ENCODE measurements around the gene CYP24A1.

The CYP24A1 gene

GRCh38 chr20:54158226-54158625, 15.6 kb downstream of the CYP24A1 start:
- H3K27me3 ChIP-seq (replicated peaks; ENCODE audit: control insufficient read depth, insufficient read depth, low read length, poor library complexity, severe bottlenecking) = peaks cover 3% of the 10 kb centered on the region
- no peak overlapping the region for H3K4me3 ChIP-seq (ENCODE audit: insufficient read depth, low read depth, low read length, poor library complexity, severe bottlenecking)
- no peak overlapping the region for H3K27ac ChIP-seq (ENCODE audit: insufficient read depth, low read length, poor library complexity, severe bottlenecking)
- no peaks in the 10 kb centered on the region for H3K36me3 ChIP-seq (ENCODE audit: control insufficient read depth, insufficient read depth, low read length)
- H3K9me3 ChIP-seq (ENCODE audit: control insufficient read depth, low read length) = no peaks in the 10 kb centered on the region
- H3K4me1 ChIP-seq (ENCODE audit: control insufficient read depth, insufficient read depth, low read length, poor library complexity, severe bottlenecking) = no peaks in the 10 kb centered on the region
- DNase-seq = no peak

- H3K27me3 ChIP-seq (replicated peaks; ENCODE audit: control insufficient read depth, insufficient read depth, low read length, poor library complexity, severe bottlenecking) = no peaks in the 10 kb centered on the region
- no peaks in the 10 kb centered on the region for H3K4me1 ChIP-seq (ENCODE audit: control insufficient read depth, insufficient read depth, low read length, poor library complexity, severe bottlenecking)
- H3K4me3 ChIP-seq (ENCODE audit: insufficient read depth, low read depth, low read length, poor library complexity, severe bottlenecking) = no peak overlapping the region
- no peak for DNase-seq
- H3K9me3 ChIP-seq (ENCODE audit: control insufficient read depth, low read length) = no peaks in the 10 kb centered on the region
- no peak overlapping the region for H3K27ac ChIP-seq (ENCODE audit: insufficient read depth, low read length, poor library complexity, severe bottlenecking)
- no peaks in the 10 kb centered on the region for H3K36me3 ChIP-seq (ENCODE audit: control insufficient read depth, insufficient read depth, low read length)
Measured at GRCh38 chr20:54156981-54157835, 16.6 kb downstream of the CYP24A1 start.

GRCh38 chr20:54156522-54156921, 17.3 kb downstream of the CYP24A1 start:
- no peak for DNase-seq
- Histone ChIP-seq H3K36me3 (ENCODE audit: control insufficient read depth, insufficient read depth, low read length) (no peaks in the 10 kb centered on the region), H3K4me3 (ENCODE audit: insufficient read depth, low read depth, low read length, poor library complexity, severe bottlenecking) (no peak overlapping the region), H3K9me3 (ENCODE audit: control insufficient read depth, low read length) (no peaks in the 10 kb centered on the region), H3K27me3 (replicated peaks; ENCODE audit: control insufficient read depth, insufficient read depth, low read length, poor library complexity, severe bottlenecking) (no peaks in the 10 kb centered on the region), H3K27ac (ENCODE audit: insufficient read depth, low read length, poor library complexity, severe bottlenecking) (no peak overlapping the region), H3K4me1 (ENCODE audit: control insufficient read depth, insufficient read depth, low read length, poor library complexity, severe bottlenecking) (no peaks in the 10 kb centered on the region)

GRCh38 chr20:54155736-54156317, 18.0 kb downstream of the CYP24A1 start:
- DNase-seq = no peak
- H3K27me3 ChIP-seq (replicated peaks; ENCODE audit: control insufficient read depth, insufficient read depth, low read length, poor library complexity, severe bottlenecking) = no peaks in the 10 kb centered on the region
- H3K4me3 ChIP-seq (ENCODE audit: insufficient read depth, low read depth, low read length, poor library complexity, severe bottlenecking) = no peak overlapping the region
- no peaks in the 10 kb centered on the region for H3K9me3 ChIP-seq (ENCODE audit: control insufficient read depth, low read length)
- H3K4me1 ChIP-seq (ENCODE audit: control insufficient read depth, insufficient read depth, low read length, poor library complexity, severe bottlenecking) = no peaks in the 10 kb centered on the region
- H3K27ac ChIP-seq (ENCODE audit: insufficient read depth, low read length, poor library complexity, severe bottlenecking) = no peak overlapping the region
- H3K36me3 ChIP-seq (ENCODE audit: control insufficient read depth, insufficient read depth, low read length) = no peaks in the 10 kb centered on the region

GRCh38 chr20:54154439-54154838, 19.3 kb downstream of the CYP24A1 start:
- no peak for DNase-seq
- Histone ChIP-seq H3K36me3 (ENCODE audit: control insufficient read depth, insufficient read depth, low read length) (no peaks in the 10 kb centered on the region), H3K4me1 (ENCODE audit: control insufficient read depth, insufficient read depth, low read length, poor library complexity, severe bottlenecking) (no peaks in the 10 kb centered on the region), H3K27me3 (replicated peaks; ENCODE audit: control insufficient read depth, insufficient read depth, low read length, poor library complexity, severe bottlenecking) (no peaks in the 10 kb centered on the region), H3K9me3 (ENCODE audit: control insufficient read depth, low read length) (no peaks in the 10 kb centered on the region), H3K27ac (ENCODE audit: insufficient read depth, low read length, poor library complexity, severe bottlenecking) (no peak overlapping the region), H3K4me3 (ENCODE audit: insufficient read depth, low read depth, low read length, poor library complexity, severe bottlenecking) (no peak overlapping the region)

- Histone ChIP-seq H3K36me3 (ENCODE audit: control insufficient read depth, insufficient read depth, low read length) (no peaks in the 10 kb centered on the region), H3K4me3 (ENCODE audit: insufficient read depth, low read depth, low read length, poor library complexity, severe bottlenecking) (no peak overlapping the region), H3K4me1 (ENCODE audit: control insufficient read depth, insufficient read depth, low read length, poor library complexity, severe bottlenecking) (no peaks in the 10 kb centered on the region), H3K9me3 (ENCODE audit: control insufficient read depth, low read length) (no peaks in the 10 kb centered on the region), H3K27me3 (replicated peaks; ENCODE audit: control insufficient read depth, insufficient read depth, low read length, poor library complexity, severe bottlenecking) (no peaks in the 10 kb centered on the region), H3K27ac (ENCODE audit: insufficient read depth, low read length, poor library complexity, severe bottlenecking) (no peak overlapping the region)
- no peak for DNase-seq
Measured at GRCh38 chr20:54153847-54154246, 19.9 kb downstream of the CYP24A1 start.

GRCh38 chr20:54153041-54153327, 20.8 kb downstream of the CYP24A1 start:
- Histone ChIP-seq H3K4me3 (ENCODE audit: insufficient read depth, low read depth, low read length, poor library complexity, severe bottlenecking) (no peak overlapping the region), H3K9me3 (ENCODE audit: control insufficient read depth, low read length) (no peaks in the 10 kb centered on the region), H3K27me3 (replicated peaks; ENCODE audit: control insufficient read depth, insufficient read depth, low read length, poor library complexity, severe bottlenecking) (no peaks in the 10 kb centered on the region), H3K27ac (ENCODE audit: insufficient read depth, low read length, poor library complexity, severe bottlenecking) (no peak overlapping the region), H3K36me3 (ENCODE audit: control insufficient read depth, insufficient read depth, low read length) (no peaks in the 10 kb centered on the region), H3K4me1 (ENCODE audit: control insufficient read depth, insufficient read depth, low read length, poor library complexity, severe bottlenecking) (no peaks in the 10 kb centered on the region)
- DNase-seq = no peak

GRCh38 chr20:54152227-54153040, 21.4 kb downstream of the CYP24A1 start:
- Histone ChIP-seq H3K36me3 (ENCODE audit: control insufficient read depth, insufficient read depth, low read length) (no peaks in the 10 kb centered on the region), H3K27ac (ENCODE audit: insufficient read depth, low read length, poor library complexity, severe bottlenecking) (no peak overlapping the region), H3K4me3 (ENCODE audit: insufficient read depth, low read depth, low read length, poor library complexity, severe bottlenecking) (no peak overlapping the region), H3K9me3 (ENCODE audit: control insufficient read depth, low read length) (no peaks in the 10 kb centered on the region), H3K27me3 (replicated peaks; ENCODE audit: control insufficient read depth, insufficient read depth, low read length, poor library complexity, severe bottlenecking) (no peaks in the 10 kb centered on the region), H3K4me1 (ENCODE audit: control insufficient read depth, insufficient read depth, low read length, poor library complexity, severe bottlenecking) (no peaks in the 10 kb centered on the region)
- DNase-seq = no peak

GRCh38 chr20:54151511-54152226, 22.1 kb downstream of the CYP24A1 start:
- Histone ChIP-seq H3K4me1 (ENCODE audit: control insufficient read depth, insufficient read depth, low read length, poor library complexity, severe bottlenecking) (no peaks in the 10 kb centered on the region), H3K4me3 (ENCODE audit: insufficient read depth, low read depth, low read length, poor library complexity, severe bottlenecking) (no peak overlapping the region), H3K27ac (ENCODE audit: insufficient read depth, low read length, poor library complexity, severe bottlenecking) (no peak overlapping the region), H3K27me3 (replicated peaks; ENCODE audit: control insufficient read depth, insufficient read depth, low read length, poor library complexity, severe bottlenecking) (no peaks in the 10 kb centered on the region), H3K36me3 (ENCODE audit: control insufficient read depth, insufficient read depth, low read length) (no peaks in the 10 kb centered on the region), H3K9me3 (ENCODE audit: control insufficient read depth, low read length) (no peaks in the 10 kb centered on the region)
- DNase-seq = no peak
